HUDEP-2 (cell line): Measurements from ENCODE around the gene VN1R4.
A peak's percentile ranks its signal among the peaks of the same experiment; 100 is the strongest.
"Not testable (repeated sequence)": the region's sequence is repeated elsewhere in the genome, so short reads cannot be mapped to it uniquely, and the experiment has no call there.

Experiments
- DNase-seq, 76 experiments: peaks; one replicate each; lab custom pipeline; 2025; ENCODE audit not compliant: unreplicated experiment in 76 of 76; lab: John Stamatoyannopoulos, UW

Gene VN1R4, protein sequence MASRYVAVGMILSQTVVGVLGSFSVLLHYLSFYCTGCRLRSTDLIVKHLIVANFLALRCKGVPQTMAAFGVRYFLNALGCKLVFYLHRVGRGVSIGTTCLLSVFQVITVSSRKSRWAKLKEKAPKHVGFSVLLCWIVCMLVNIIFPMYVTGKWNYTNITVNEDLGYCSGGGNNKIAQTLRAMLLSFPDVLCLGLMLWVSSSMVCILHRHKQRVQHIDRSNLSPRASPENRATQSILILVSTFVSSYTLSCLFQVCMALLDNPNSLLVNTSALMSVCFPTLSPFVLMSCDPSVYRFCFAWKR

DNA sequence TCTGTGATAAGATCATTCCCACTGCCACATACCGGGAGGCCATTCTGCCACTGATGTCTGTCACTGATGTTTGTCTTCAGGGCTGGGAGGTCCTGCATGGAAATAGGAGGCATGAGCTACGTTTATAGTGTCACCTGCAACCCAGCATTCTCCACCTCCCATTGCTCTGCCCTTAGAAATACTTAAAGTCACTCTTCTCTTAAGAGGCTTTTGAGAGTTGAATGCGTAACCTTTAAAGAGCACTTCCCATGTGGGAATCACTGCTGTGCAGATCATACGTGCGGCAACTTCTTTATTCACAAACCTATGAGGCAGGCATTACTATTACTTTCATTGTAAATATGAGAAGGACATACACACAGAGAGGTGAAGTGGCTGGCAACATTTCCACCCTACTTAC lies at the start of gene VN1R4:
Gene VN1R4 (minus strand): TSS at position 101 of the 400 bp plus-strand sequence. CDS start 58 bp downstream, at position 43.
- DNase-seq, result not testable (repeated sequence)

GRCh38 chr19:53311897-53312296 lies 44.4 kb upstream of the VN1R4 start:
- no peak for DNase-seq

GRCh38 chr19:53311044-53311443 lies 43.5 kb upstream of the VN1R4 start:
- DNase-seq, result no peak

DNA sequence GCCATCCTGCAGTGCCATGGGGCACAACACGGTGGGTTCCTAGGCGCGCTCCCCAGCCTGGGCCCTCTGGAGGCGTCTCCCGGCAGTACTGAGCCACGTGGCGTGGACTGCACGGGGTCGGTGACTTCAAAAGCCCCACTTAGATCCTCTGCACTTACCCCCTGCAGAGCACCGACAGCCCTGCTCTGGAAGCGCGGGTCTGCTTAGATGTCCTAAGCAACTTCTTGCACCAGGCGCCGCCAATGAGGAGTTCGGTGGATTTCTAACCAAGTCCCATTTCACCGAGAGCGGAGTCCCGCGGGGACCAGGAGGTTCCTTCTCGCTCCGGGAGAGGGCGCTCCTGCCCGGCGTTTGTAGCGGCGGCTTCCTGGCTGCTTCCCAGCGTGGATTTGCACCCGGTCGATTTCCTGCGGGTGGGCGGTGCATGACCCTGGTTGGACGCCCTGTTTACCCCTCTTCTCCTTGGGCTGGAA lies 40.9 kb upstream of the VN1R4 start:
- DNase-seq, result no peak

- peak in 1 of 76 experiments; percentile 4 for DNase-seq
Measured at GRCh38 chr19:53301341-53301740, 33.8 kb upstream of the VN1R4 start.

- DNase-seq, result no peak
Measured at GRCh38 chr19:53294786-53295441, 27.4 kb upstream of the VN1R4 start.

- no peak for DNase-seq
Measured at GRCh38 chr19:53290758-53291549, 23.4 kb upstream of the VN1R4 start.

DNA sequence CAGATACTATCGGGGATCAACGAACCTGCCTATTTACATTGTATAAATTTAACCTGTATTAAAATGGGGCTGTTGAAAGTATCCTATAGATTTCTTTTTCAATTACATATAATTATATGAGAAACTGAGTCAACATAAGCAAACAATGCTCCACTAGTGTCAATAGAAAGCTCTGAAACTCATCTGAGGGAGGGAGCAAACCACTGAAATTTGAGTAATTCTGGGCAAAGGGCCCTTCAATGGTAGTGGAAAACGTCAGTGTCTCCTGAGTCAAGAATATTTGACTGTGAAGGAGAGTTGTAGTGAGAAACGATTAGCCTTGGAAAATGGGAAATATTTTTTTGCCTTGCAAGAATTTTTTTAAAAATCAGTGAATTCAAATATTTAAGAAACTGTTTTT lies 17.6 kb upstream of the VN1R4 start:
- DNase-seq, result no peak

DNA sequence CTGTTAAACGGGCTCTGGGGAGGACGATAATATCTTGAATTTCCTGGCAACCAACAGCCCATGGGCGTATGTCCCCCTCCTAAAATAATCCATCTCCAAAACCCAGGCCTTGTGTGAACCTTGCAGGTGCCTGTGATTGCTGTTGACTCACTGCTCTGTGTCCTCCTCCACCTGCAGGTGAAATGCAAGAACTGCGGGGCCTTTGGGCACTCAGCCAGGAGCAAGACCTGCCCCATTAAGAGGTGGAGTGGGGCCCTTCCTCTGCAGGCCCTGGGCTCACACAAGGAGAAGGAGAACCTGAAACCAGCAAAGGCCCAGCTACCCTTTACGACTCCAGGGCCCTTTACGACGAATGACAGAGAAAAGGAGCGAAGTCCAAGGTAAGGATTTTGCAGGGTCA lies 14.4 kb upstream of the VN1R4 start:
- peak in 3 of 76 experiments; percentile 0 to 7 (median 1) for DNase-seq

- DNase-seq, result no peak
Measured at GRCh38 chr19:53275480-53275879, 8.0 kb upstream of the VN1R4 start.

DNA sequence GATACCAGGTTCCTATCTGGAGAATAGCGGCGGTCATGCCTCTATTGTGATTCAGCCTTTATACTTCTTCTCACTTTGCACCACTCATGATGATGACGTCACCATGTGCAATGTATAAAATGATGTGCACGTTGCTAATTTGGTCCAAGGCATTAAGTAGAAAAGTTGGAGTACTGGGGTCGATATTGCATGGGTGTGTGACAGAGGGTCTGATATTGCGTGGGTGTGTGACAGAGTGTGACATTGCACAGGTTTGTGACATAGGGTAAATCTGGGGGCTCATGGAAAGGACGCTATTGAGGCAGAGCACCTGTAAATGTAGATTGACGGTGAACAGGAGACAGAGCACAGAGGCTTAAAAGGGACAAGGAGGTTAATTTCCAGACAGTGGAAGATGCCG lies 4.5 kb upstream of the VN1R4 start:
- no peak for DNase-seq

DNA sequence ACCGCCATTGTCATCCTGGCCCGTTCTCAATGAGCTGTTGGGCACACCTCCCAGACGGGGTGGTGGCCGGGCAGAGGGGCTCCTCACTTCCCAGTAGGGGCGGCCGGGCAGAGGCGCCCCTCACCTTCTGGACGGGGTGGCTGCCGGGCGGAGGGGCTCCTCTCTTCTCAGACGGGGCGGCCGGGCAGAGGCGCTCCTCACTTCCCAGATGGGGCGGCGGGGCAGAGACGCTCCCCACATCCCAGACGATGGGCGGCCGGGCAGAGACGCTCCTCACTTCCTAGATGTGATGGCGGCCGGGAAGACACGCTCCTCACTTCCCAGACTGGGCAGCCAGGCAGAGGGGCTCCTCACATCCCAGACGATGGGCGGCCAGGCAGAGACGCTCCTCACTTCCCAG lies 2.3 kb upstream of the VN1R4 start:
- not testable (repeated sequence) for DNase-seq

DNA sequence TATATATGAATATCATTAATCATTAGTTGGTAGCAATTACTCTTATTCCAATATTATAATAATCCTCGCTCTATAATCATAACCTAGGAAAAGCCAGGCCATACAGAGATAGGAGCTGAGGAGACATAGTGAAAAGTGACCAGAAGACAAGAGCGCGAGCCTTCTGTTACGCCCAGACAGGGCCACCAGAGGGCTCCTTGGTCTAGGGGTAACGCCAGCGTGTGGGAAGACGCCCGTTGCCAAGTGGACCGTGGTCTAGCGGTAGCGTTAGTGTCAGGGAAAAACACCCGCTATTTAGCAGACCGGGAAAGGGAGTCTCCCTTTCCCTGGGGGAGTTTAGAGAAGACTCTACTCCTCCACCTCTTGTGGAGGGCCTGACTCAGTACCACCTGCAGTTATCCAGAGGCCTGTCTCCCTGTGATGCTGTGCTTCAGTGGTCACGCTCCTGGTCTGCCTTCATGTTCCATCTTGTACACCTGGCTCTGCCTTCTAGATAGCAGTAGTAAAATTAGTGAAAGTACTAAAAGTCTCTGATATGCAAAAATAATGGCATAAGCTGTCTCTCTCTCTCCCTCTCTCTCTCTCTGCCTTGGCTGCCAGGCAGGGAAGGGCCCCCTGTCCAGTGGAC lies 9.7 kb downstream of the VN1R4 start, which contains the start of gene VN1R2:
Gene VN1R2 (plus strand): TSS at position 578 of the 628 bp plus-strand sequence. CDS start 84 bp downstream, outside the sequence.
- not testable (repeated sequence) for DNase-seq

DNA sequence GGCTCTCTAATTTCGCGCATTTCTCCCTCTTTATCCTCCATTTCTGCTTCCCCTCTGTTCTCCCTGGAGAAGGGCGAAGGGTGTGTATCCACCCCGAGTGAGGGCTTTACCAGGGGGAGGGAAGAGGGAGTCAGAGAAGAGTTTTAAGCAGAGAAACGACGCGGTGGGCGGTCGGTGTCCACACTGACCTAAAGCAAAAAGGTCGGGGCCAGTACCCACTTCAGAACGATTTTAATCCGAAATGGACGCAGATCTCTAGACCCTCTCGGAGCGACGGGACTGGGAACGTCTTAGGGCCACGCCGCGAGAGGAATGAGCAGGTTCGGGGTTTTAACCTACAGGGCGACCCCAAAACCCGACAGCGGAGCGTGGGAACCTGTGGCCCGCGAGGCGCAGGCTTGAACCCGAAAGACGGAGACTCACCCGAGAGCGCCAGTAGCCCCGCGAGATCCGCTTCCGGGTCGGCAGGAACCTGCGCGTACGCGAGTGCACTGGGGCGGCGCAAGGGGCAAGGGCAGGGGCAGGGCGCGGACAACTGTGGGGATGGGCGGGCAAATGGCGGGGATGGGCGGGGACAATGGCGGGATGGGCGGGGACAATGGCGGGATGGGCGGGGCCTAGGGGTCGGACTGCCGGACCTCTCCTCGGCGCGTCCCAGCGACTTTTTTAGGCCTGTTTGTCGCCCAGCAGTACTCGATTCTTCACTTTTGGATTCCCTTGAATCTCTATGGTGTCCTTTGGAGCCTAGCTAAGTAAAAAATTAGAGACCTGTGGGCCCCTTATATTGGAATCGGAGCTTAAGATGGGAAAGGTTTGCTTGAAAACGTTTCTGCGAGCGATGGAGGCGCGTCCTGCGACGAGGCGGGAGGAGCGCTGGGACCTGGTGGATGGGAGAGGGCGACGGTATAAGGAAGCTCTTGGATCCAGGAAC lies 12.8 kb downstream of the VN1R4 start, which contains the start of gene ZNF677:
Gene ZNF677 (minus strand): TSS at position 463 of the 931 bp plus-strand sequence. CDS start 3,323 bp downstream, outside the sequence.
- DNase-seq, result peak in 59 of 76 experiments; percentile 0 to 89 (median 61)

- no peak for DNase-seq
Measured at GRCh38 chr19:53246498-53246897, 21.0 kb downstream of the VN1R4 start.

DNA sequence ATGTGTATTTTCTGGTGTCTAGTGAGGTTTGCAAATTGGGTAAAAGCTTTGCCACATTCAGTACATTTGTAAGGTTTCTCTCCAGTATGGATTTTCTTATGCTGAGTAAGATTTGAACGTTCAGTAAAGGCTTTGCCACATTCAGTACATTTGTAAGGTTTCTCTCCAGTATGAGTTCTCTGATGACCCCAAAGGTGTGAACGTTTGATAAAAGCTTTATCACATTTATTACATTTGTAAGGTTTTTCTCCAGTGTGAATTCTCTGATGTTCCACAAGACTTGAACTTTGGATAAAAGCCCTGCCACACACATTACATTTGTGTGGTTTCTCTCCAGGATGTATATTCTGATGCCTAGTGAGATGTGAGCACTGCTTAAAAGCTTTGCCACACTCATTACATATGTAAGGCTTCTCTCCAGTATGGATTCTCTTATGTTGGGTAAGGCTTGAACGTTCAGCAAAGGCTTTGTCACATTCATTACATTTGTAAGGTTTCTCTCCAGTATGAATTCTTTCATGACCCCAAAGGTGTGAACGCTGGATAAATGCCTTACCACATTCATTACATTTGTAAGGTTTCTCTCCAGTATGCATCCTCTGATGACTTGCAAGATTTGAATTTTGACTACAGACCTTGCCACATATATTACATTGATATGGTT lies 30.3 kb downstream of the VN1R4 start:
- no peak for DNase-seq

- DNase-seq, result no peak
Measured at GRCh38 chr19:53224606-53225005, 42.9 kb downstream of the VN1R4 start.

DNA sequence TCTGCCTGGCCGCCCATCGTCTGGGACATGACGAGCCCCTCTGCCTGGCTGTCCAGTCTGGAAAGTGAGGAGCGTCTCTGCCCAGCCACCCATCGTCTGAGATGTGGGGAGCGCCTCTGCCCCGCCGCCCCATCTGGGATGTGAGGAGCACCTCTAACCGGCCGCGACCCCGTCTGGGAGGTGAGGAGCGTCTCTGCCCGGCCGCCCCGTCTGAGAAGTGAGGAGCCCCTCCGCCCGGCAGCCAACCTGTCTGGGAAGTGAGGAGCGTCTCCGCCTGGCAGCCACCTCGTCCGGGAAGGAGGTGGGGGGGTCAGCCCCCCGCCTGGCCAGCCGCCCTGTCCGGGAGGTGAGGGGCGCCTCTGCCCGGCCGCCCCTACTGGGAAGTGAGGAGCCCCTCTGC lies 44.8 kb downstream of the VN1R4 start:
- DNase-seq, result not testable (repeated sequence)
